SK-N-SH (cell line): ENCODE data around the gene MAN2B1.

ENCODE experiments used
- EP300 ChIP-seq, 2 experiments: IDR thresholded peaks; 2 replicates each; pipeline versions ENCODE4 v1.4.0 to v1.6.1; 2012; ENCODE audit warnings: borderline replicate concordance in 1 of 2, low read depth in 1 of 2, low read length in 1 of 2
- IRF3 ChIP-seq: fragments of 150-350 bp; IDR thresholded peaks from 2 replicates; pipeline ENCODE4 v1.6.1; 2016; ENCODE audit warnings: mild to moderate bottlenecking, low read depth, low read length
- JUND ChIP-seq: IDR thresholded peaks from 2 replicates; pipeline ENCODE4 v1.4.0; 2012
- NRF1 ChIP-seq: IDR thresholded peaks from 2 replicates; pipeline ENCODE4 v1.6.1; 2012; ENCODE audit warnings: low read depth, mild to moderate bottlenecking, low read length
- POLR2AphosphoS5 ChIP-seq: IDR thresholded peaks from 2 replicates; pipeline ENCODE4 v1.6.1; 2012; ENCODE audit warnings: low read depth, low read length
- TF ChIP-seq, protein P1 (sequence below): fragments of 200-600 bp; sonication (generic); IDR thresholded peaks from 2 replicates; pipeline ENCODE4 v1.6.1; 2017; ENCODE audit warnings: antibody characterized with exemption, mild to moderate bottlenecking, moderate library complexity
- TF ChIP-seq, protein P2 (sequence below): IDR thresholded peaks from 2 replicates; pipeline ENCODE4 v1.6.1; 2012; ENCODE audit warnings: mild to moderate bottlenecking, low read depth, low read length, moderate library complexity

- TF ChIP-seq, protein P1, sequence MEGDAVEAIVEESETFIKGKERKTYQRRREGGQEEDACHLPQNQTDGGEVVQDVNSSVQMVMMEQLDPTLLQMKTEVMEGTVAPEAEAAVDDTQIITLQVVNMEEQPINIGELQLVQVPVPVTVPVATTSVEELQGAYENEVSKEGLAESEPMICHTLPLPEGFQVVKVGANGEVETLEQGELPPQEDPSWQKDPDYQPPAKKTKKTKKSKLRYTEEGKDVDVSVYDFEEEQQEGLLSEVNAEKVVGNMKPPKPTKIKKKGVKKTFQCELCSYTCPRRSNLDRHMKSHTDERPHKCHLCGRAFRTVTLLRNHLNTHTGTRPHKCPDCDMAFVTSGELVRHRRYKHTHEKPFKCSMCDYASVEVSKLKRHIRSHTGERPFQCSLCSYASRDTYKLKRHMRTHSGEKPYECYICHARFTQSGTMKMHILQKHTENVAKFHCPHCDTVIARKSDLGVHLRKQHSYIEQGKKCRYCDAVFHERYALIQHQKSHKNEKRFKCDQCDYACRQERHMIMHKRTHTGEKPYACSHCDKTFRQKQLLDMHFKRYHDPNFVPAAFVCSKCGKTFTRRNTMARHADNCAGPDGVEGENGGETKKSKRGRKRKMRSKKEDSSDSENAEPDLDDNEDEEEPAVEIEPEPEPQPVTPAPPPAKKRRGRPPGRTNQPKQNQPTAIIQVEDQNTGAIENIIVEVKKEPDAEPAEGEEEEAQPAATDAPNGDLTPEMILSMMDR, result no peak
- no peak for TF ChIP-seq JUND
- no peak for TF ChIP-seq EP300 (IDR thresholded peaks at IDR 0.05; ENCODE audit: borderline replicate concordance in 1 of 2, low read depth in 1 of 2, low read length in 1 of 2)
- no peak for TF ChIP-seq IRF3
- TF ChIP-seq NRF1, result no peak
- TF ChIP-seq, protein P2, sequence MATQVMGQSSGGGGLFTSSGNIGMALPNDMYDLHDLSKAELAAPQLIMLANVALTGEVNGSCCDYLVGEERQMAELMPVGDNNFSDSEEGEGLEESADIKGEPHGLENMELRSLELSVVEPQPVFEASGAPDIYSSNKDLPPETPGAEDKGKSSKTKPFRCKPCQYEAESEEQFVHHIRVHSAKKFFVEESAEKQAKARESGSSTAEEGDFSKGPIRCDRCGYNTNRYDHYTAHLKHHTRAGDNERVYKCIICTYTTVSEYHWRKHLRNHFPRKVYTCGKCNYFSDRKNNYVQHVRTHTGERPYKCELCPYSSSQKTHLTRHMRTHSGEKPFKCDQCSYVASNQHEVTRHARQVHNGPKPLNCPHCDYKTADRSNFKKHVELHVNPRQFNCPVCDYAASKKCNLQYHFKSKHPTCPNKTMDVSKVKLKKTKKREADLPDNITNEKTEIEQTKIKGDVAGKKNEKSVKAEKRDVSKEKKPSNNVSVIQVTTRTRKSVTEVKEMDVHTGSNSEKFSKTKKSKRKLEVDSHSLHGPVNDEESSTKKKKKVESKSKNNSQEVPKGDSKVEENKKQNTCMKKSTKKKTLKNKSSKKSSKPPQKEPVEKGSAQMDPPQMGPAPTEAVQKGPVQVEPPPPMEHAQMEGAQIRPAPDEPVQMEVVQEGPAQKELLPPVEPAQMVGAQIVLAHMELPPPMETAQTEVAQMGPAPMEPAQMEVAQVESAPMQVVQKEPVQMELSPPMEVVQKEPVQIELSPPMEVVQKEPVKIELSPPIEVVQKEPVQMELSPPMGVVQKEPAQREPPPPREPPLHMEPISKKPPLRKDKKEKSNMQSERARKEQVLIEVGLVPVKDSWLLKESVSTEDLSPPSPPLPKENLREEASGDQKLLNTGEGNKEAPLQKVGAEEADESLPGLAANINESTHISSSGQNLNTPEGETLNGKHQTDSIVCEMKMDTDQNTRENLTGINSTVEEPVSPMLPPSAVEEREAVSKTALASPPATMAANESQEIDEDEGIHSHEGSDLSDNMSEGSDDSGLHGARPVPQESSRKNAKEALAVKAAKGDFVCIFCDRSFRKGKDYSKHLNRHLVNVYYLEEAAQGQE, result no peak
- no peak for TF ChIP-seq POLR2AphosphoS5
These were observed 68.9 kb downstream of the MAN2B1 start for GRCh38 chr19:12597594-12597993.
